ENCODE measurements around the gene TRNT1. TPM values are rescaled to one million over a fixed set of nuclear protein-coding genes. Genes with fewer than 3 reads are reported as not detected.
A peak's percentile ranks its signal among the peaks of the same experiment; 100 is the strongest.

The TRNT1 gene
- total and polyA plus RNA-seq, 2 of the 8 experiments (the other 6 are each of a cell fraction or from before 2014, with no cell fraction given): 7.2 to 33.1 TPM

GRCh38 chr3:3170998-3171397, 44.3 kb downstream of the TRNT1 start:
- H3K79me1 ChIP-seq (ENCODE audit: low read depth, low read length): no peaks in the 10 kb centered on the region
- peaks cover 8 to 50% (median 29%) of the 10 kb centered on the region in 4 experiments; a peak in 7 of 8 replicates for H3K36me3 ChIP-seq (ENCODE audit: control insufficient read depth in 2 of 4, insufficient read depth in 4 of 4, low read length in 3 of 4)
- no peak overlapping the region for H2BK5ac ChIP-seq (ENCODE audit: low read depth, low read length)
- peaks cover 0 to 5% of the 10 kb centered on the region in 2 experiments; a peak in 2 of 4 replicates for H3K79me2 ChIP-seq (ENCODE audit: control insufficient read depth in 1 of 2, insufficient read depth in 2 of 2, low read length in 2 of 2)
- no peak overlapping the region for H3K4me2 ChIP-seq (ENCODE audit: insufficient read depth in 1 of 2, low read depth in 2 of 2, low read length in 2 of 2)
- no peaks in the 10 kb centered on the region for H4K20me1 ChIP-seq (replicated peaks in 1 of 2; ENCODE audit: control insufficient read depth in 1 of 2, insufficient read depth in 2 of 2, low read length in 2 of 2)
- ChIA-PET POLR2A (ENCODE audit: partially characterized antibody) (no interaction called here), CTCF (ENCODE audit: partially characterized antibody) (interaction anchor here (0.7 to 2.5 kb wide), 9 partner anchors 12 to 1139 kb away, joined by 3 to 9 read pairs (median 3); no protein-coding TSS in a partner anchor)
- no peak for DNase-seq (ENCODE audit: low read depth in 1 of 2, low spot score in 2 of 2)
- H2BK20ac ChIP-seq (ENCODE audit: low read length): no peak overlapping the region
- H3K18ac ChIP-seq (ENCODE audit: extremely low read depth, low read length): no peak overlapping the region
- no peak overlapping the region for H4K91ac ChIP-seq (replicated peaks; ENCODE audit: insufficient read length, low read length)
- TF ChIP-seq RAD21 (IDR thresholded peaks at IDR 0.05 in 1 of 2, conservative IDR thresholded peaks at IDR 0.05 in 1 of 2; ENCODE audit: low read depth in 2 of 2, low read length in 2 of 2) (peak; percentile 43 to 45; a peak in 3 of 4 replicates), EGR1 (IDR thresholded peaks at IDR 0.05; ENCODE audit: borderline replicate concordance, low read depth, low read length) (no peak), POLR2AphosphoS5 (IDR thresholded peaks at IDR 0.05; ENCODE audit: low read depth, low read length) (no peak), CTCF (IDR thresholded peaks at IDR 0.05; ENCODE audit: control extremely low read depth in 1 of 3, insufficient read depth in 1 of 3, low read depth in 1 of 3, low read length in 3 of 3) (peak in 1 of 3 experiments; percentile 34; a peak in 2 of 4 replicates)
- no peak overlapping the region for H4K8ac ChIP-seq (ENCODE audit: extremely low read depth, insufficient read depth, low read length)
- H3K9me3 ChIP-seq (ENCODE audit: insufficient read depth in 2 of 2, low read depth in 1 of 2, low read length in 1 of 2): no peaks in the 10 kb centered on the region
- FAIRE-seq: no peak
- no peak overlapping the region for H3K23ac ChIP-seq (ENCODE audit: insufficient read length)
- 87% methylated on average over 5 of the region's 5 CpGs; no CpG with 5 or more reads in 1 of the 2 experiments for WGBS, 2 experiments (ENCODE audit: extremely low coverage in 1 of 2, insufficient coverage in 1 of 2, insufficient read length in 1 of 2, insufficient replicate concordance in 2 of 2, low coverage in 1 of 2, low lambda C conversion rate in 2 of 2, missing lambda C conversion rate in 1 of 2)
- H3K27ac ChIP-seq (ENCODE audit: low read depth, low read length): no peak overlapping the region
- no peak overlapping the region for H2BK12ac ChIP-seq (ENCODE audit: low read depth, low read length)
- no peaks in the 10 kb centered on the region for H3K23me2 ChIP-seq (ENCODE audit: low read depth, low read length)
- no peak overlapping the region for H3K56ac ChIP-seq (replicated peaks; ENCODE audit: insufficient read length, low read depth, low read length)
- H2AFZ ChIP-seq (ENCODE audit: low read length): no peak overlapping the region
- H2BK120ac ChIP-seq (replicated peaks; ENCODE audit: low read depth, low read length): no peak overlapping the region
- H3K4me1 ChIP-seq (replicated peaks in 1 of 4; ENCODE audit: control insufficient read depth in 3 of 4, insufficient read depth in 4 of 4, low read length in 3 of 4): no peaks in the 10 kb centered on the region
- no peak overlapping the region for H3K4me3 ChIP-seq (ENCODE audit: extremely low read depth in 1 of 4, insufficient read depth in 2 of 4, low read depth in 3 of 4, low read length in 4 of 4)
- H3K9ac ChIP-seq (replicated peaks in 1 of 4; ENCODE audit: extremely low read depth in 1 of 4, low read depth in 3 of 4, low read length in 3 of 4): no peak overlapping the region
- H2AK5ac ChIP-seq (ENCODE audit: low read depth, low read length): no peak overlapping the region
- H3K27me3 ChIP-seq (replicated peaks in 1 of 4; ENCODE audit: control insufficient read depth in 3 of 4, extremely low read depth in 1 of 4, insufficient read depth in 3 of 4, low read length in 3 of 4): no peaks in the 10 kb centered on the region
- no peak overlapping the region for H3K14ac ChIP-seq (ENCODE audit: insufficient read length)
- no peak overlapping the region for H2BK15ac ChIP-seq (ENCODE audit: low read length)
- no peak overlapping the region for H4K5ac ChIP-seq (ENCODE audit: insufficient read length, low read depth, low read length)
- no peak overlapping the region for H3K4ac ChIP-seq (replicated peaks; ENCODE audit: insufficient read length, low read depth, low read length)
